GM21786 (cell line): ENCODE data around the gene GSG1.

ENCODE experiments used
- ATAC-seq: cut with Tn5 transposase; IDR thresholded peaks from one replicate; pipeline ENCODE4 v1.9.1; 2021; ENCODE audit not compliant: unreplicated experiment

Gene GSG1

GRCh38 chr12:13103391-13104033 is at the start of gene GSG1:
TSS of gene GSG1 (minus strand) at chr12:13103667. CDS start at chr12:13103512, 155 bp downstream.
- ATAC-seq = no peak

GRCh38 chr12:13153180-13153579 is 49.7 kb upstream of the GSG1 start:
- no peak for ATAC-seq

- no peak for ATAC-seq
Observed at GRCh38 chr12:13152756-13153155, 49.3 kb upstream of the GSG1 start.

GRCh38 chr12:13152281-13152680 is 48.8 kb upstream of the GSG1 start:
- ATAC-seq = no peak

GRCh38 chr12:13149411-13149810 is 45.9 kb upstream of the GSG1 start:
- ATAC-seq = no peak

GRCh38 chr12:13148485-13148847 is 45.0 kb upstream of the GSG1 start:
- ATAC-seq = no peak

GRCh38 chr12:13147688-13148484 is 44.4 kb upstream of the GSG1 start:
- no peak for ATAC-seq

- no peak for ATAC-seq
Observed at GRCh38 chr12:13146336-13146938, 43.0 kb upstream of the GSG1 start.

GRCh38 chr12:13144266-13144828 is 40.9 kb upstream of the GSG1 start:
- ATAC-seq = no peak

GRCh38 chr12:13142747-13143146 is 39.3 kb upstream of the GSG1 start:
- no peak for ATAC-seq

GRCh38 chr12:13141686-13142085 is 38.2 kb upstream of the GSG1 start:
- ATAC-seq = no peak

GRCh38 chr12:13135371-13136178 is 32.1 kb upstream of the GSG1 start:
- no peak for ATAC-seq

- ATAC-seq = no peak
Observed at GRCh38 chr12:13133886-13134285, 30.4 kb upstream of the GSG1 start.

- ATAC-seq = no peak
Observed at GRCh38 chr12:13130981-13131380, 27.5 kb upstream of the GSG1 start.

- ATAC-seq = no peak
Observed at GRCh38 chr12:13128291-13128965, 25.0 kb upstream of the GSG1 start.

GRCh38 chr12:13127444-13127843 is 24.0 kb upstream of the GSG1 start:
- ATAC-seq = no peak

- ATAC-seq = no peak
Observed at GRCh38 chr12:13126494-13126893, 23.0 kb upstream of the GSG1 start.

GRCh38 chr12:13125996-13126395 is 22.5 kb upstream of the GSG1 start:
- no peak for ATAC-seq

- no peak for ATAC-seq
Observed at GRCh38 chr12:13124656-13125505, 21.4 kb upstream of the GSG1 start.

GRCh38 chr12:13121568-13121967 is 18.1 kb upstream of the GSG1 start:
- no peak for ATAC-seq
